Astrocyte (in vitro differentiated cells and primary cell): Measurements from ENCODE around the gene NLN.

ENCODE experiments used
- CTCF ChIP-seq: IDR thresholded peaks from 2 replicates; pipeline ENCODE4 v1.5.1; 2011; ENCODE audit warnings: low read depth, mild to moderate bottlenecking, inconsistent platforms, low read length, moderate library complexity; ENCODE audit not compliant: insufficient read depth
- EZH2 ChIP-seq: IDR thresholded peaks from 2 replicates; pipeline ENCODE4 v1.6.1; 2012; ENCODE audit warnings: mild to moderate bottlenecking, low read length, inconsistent platforms; ENCODE audit not compliant: insufficient read depth

- TF ChIP-seq CTCF (no peak), EZH2 (no peak)
These were observed 90.6 kb downstream of the NLN start for GRCh38 chr5:65812648-65813047.
